K562 (cell line): Measurements from ENCODE around the gene ZEB2. TPM values are rescaled to one million over a fixed set of nuclear protein-coding genes. Genes with fewer than 3 reads are reported as not detected.

Experiments used
- BMI1 ChIP-seq: fragments of 150-350 bp; IDR thresholded peaks from 2 replicates; pipeline ENCODE4 v1.6.1; 2014; ENCODE audit warnings: low read length
- CBX1 ChIP-seq: sonication (generic); IDR thresholded peaks from 2 replicates; pipeline ENCODE4 v1.6.1; 2016; ENCODE audit warnings: antibody characterized with exemption, low read depth, mild to moderate bottlenecking
- CBX3 ChIP-seq, 2 experiments: IDR thresholded peaks; 1 replicate in 1 of 2; 2 replicates in 1 of 2; pipeline ENCODE4 v1.6.1; 2012; ENCODE audit warnings: inconsistent platforms in 2 of 2, low read length in 2 of 2, borderline replicate concordance in 1 of 2, control low read depth in 1 of 2
- CREBBP ChIP-seq: IDR thresholded peaks from one replicate; pipeline ENCODE4 v1.6.1; 2012; ENCODE audit warnings: low read depth, mild to moderate bottlenecking, control low read depth, inconsistent platforms, low read length
- ELF2 ChIP-seq: fragments of 250-450 bp; sonication (Bioruptor Pico); IDR thresholded peaks from 2 replicates; pipeline ENCODE4 v1.5.0; 2021; ENCODE audit warnings: mild to moderate bottlenecking
- FOXJ2 ChIP-seq: fragments of 200-800 bp; sonication (Bioruptor generic); IDR thresholded peaks from 2 replicates; pipeline ENCODE4 v1.6.1; 2016; ENCODE audit warnings: missing genetic modification characterization, missing compliant biosample characterization
- GABPB2 ChIP-seq: fragments of 250-450 bp; sonication (Bioruptor Pico); conservative IDR thresholded peaks from 2 replicates; pipeline ENCODE4 v1.5.1; 2021; ENCODE audit warnings: mild to moderate bottlenecking
- GTF2A2 ChIP-seq: IDR thresholded peaks from 2 replicates; pipeline ENCODE4 v1.6.1; 2016; ENCODE audit warnings: mild to moderate bottlenecking, missing genetic modification characterization, missing compliant biosample characterization
- HMBOX1 ChIP-seq: sonication (generic); IDR thresholded peaks from 2 replicates; pipeline ENCODE4 v1.6.1; 2016
- MTF1 ChIP-seq: fragments of 250-450 bp; sonication (Bioruptor Pico); IDR thresholded peaks from 2 replicates; pipeline ENCODE4 v1.9.0; 2021; ENCODE audit warnings: moderate library complexity, mild to moderate bottlenecking, inconsistent platforms, borderline replicate concordance
- NCOA4 ChIP-seq: fragments of 450-650 bp; IDR thresholded peaks from 2 replicates; pipeline ENCODE4 v1.6.1; 2018; ENCODE audit warnings: mild to moderate bottlenecking; ENCODE audit not compliant: partially characterized antibody
- NEUROD1 ChIP-seq: fragments of 150-350 bp; IDR thresholded peaks from 2 replicates; pipeline ENCODE4 v1.6.1; 2014; ENCODE audit warnings: borderline replicate concordance, low read length, low read depth; ENCODE audit not compliant: partially characterized antibody
- POLR3A ChIP-seq: IDR thresholded peaks from 2 replicates; pipeline ENCODE4 v1.6.1; 2011; ENCODE audit warnings: borderline replicate concordance, mild to moderate bottlenecking, moderate library complexity; ENCODE audit not compliant: insufficient read length, insufficient read depth; ENCODE audit errors: extremely low read depth
- RBM34 ChIP-seq: fragments of 200-400 bp; formaldehyde crosslinking; IDR thresholded peaks from 2 replicates; pipeline ENCODE4 v1.6.1; 2018; ENCODE audit warnings: low read length, borderline replicate concordance; ENCODE audit not compliant: insufficient read depth
- SMAD3 ChIP-seq: fragments of 450-650 bp; formaldehyde crosslinking; conservative IDR thresholded peaks from 2 replicates; pipeline ENCODE4 v1.4.0; 2020; ENCODE audit warnings: mild to moderate bottlenecking
- STAT5A ChIP-seq: IDR thresholded peaks from 2 replicates; pipeline ENCODE4 v1.6.1; 2012; ENCODE audit warnings: low read length, inconsistent platforms, borderline replicate concordance
- TCF3 ChIP-seq: sonication (generic); formaldehyde crosslinking; IDR thresholded peaks from 2 replicates; pipeline ENCODE4 v1.4.0; 2020; ENCODE audit warnings: mild to moderate bottlenecking, missing genetic modification reagents
- TFAP4 ChIP-seq: sonication (generic); formaldehyde crosslinking; IDR thresholded peaks from 2 replicates; pipeline ENCODE4 v1.8.0; 2022; ENCODE audit warnings: missing genetic modification reagents, mild to moderate bottlenecking, moderate library complexity, borderline replicate concordance
- TRIM24 ChIP-seq, 2 experiments: fragments of 450-650 bp; IDR thresholded peaks; 2 replicates each; pipeline ENCODE4 v1.6.1; 2016
- XRCC3 ChIP-seq: fragments of 450-650 bp; IDR thresholded peaks from 2 replicates; pipeline ENCODE4 v1.6.1; 2017; ENCODE audit warnings: mild to moderate bottlenecking, moderate library complexity
- ZNF324 ChIP-seq: fragments of 250-450 bp; sonication (Bioruptor Pico); IDR thresholded peaks from 2 replicates; pipeline ENCODE4 v1.4.0; 2020; ENCODE audit warnings: mild to moderate bottlenecking
- ZNF436 ChIP-seq: fragments of 250-450, 450-650 bp; sonication (Bioruptor Pico); formaldehyde crosslinking; IDR thresholded peaks from 2 replicates; pipeline ENCODE4 v1.7.0; 2020; ENCODE audit warnings: mild to moderate bottlenecking
- polyA plus RNA-seq, 8 experiments: library from polyadenylated mRNA; depleted of rRNA in 4 of 8; stranded (reverse) in 5 of 8; unstranded in 3 of 8; fragments of >200 nt; fragmentation: Nextera tagmentation in 2 of 8; fragmentation: Illumina TruSeq in 1 of 8; extraction: Ambion mirVana in 2 of 8; extraction: Trizol in 1 of 8; gene quantifications; 2 replicates each; pipeline versions ENCODE4 v1.2.1 to v1.2.3, GENCODE V29; 2011 to 2014; ENCODE audit warnings: inconsistent platforms in 1 of 8, missing spikeins in 1 of 8
- total RNA-seq, 7 experiments: library from RNA; depleted of rRNA in 6 of 7; stranded (reverse); fragments of >200 nt in 6 of 7; fragmentation: Illumina TruSeq in 2 of 7; extraction: Trizol in 2 of 7; gene quantifications; 2 replicates each; pipeline versions ENCODE4 v1.2.1 to v1.2.3, GENCODE V29; 2011 to 2021; ENCODE audit warnings: low replicate concordance in 1 of 7
- TF ChIP-seq, protein P1 (sequence below): fragments of 250-450 bp; sonication (Bioruptor Pico); IDR thresholded peaks from 2 replicates; pipeline ENCODE4 v1.5.0; 2020; ENCODE audit warnings: mild to moderate bottlenecking, borderline replicate concordance
- TF ChIP-seq, protein P2 (sequence below): fragments of 250-450 bp; sonication (Bioruptor Pico); IDR thresholded peaks from 2 replicates; pipeline ENCODE4 v1.8.0; 2021; ENCODE audit warnings: mild to moderate bottlenecking, moderate library complexity
- TF ChIP-seq, protein P3 (sequence below), 2 experiments: fragments of 450-650 bp; IDR thresholded peaks; 2 replicates each; pipeline ENCODE4 v1.6.1; 2016

ZEB2 gene
- total and polyA plus RNA-seq, 9 of the 15 experiments (the other 6 are each of a cell fraction or from before 2014, with no cell fraction given) = 15.1 to 113 (median 72.3) TPM

- no peak for TF ChIP-seq CBX1
- TF ChIP-seq MTF1 (CRISPR knock-in tag) = peak; percentile 30; the same call in 1 of the 2 replicates
- TF ChIP-seq CREBBP = no peak
- no peak for TF ChIP-seq TCF3 (CRISPR knock-in tag)
- no peak for TF ChIP-seq STAT5A
- TF ChIP-seq GTF2A2 (tag) = no peak
- no peak for TF ChIP-seq HMBOX1
- TF ChIP-seq NCOA4 = peak; percentile 48
- no peak for TF ChIP-seq FOXJ2 (tag)
- TF ChIP-seq, protein P1, sequence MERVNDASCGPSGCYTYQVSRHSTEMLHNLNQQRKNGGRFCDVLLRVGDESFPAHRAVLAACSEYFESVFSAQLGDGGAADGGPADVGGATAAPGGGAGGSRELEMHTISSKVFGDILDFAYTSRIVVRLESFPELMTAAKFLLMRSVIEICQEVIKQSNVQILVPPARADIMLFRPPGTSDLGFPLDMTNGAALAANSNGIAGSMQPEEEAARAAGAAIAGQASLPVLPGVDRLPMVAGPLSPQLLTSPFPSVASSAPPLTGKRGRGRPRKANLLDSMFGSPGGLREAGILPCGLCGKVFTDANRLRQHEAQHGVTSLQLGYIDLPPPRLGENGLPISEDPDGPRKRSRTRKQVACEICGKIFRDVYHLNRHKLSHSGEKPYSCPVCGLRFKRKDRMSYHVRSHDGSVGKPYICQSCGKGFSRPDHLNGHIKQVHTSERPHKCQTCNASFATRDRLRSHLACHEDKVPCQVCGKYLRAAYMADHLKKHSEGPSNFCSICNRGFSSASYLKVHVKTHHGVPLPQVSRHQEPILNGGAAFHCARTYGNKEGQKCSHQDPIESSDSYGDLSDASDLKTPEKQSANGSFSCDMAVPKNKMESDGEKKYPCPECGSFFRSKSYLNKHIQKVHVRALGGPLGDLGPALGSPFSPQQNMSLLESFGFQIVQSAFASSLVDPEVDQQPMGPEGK = no peak
- TF ChIP-seq SMAD3 (CRISPR knock-in tag) = no peak
- TF ChIP-seq XRCC3 = no peak
- TF ChIP-seq NEUROD1 = no peak
- no peak for TF ChIP-seq GABPB2 (CRISPR knock-in tag)
- TF ChIP-seq TRIM24 (IDR thresholded peaks at IDR 0.05) = no peak
- no peak for TF ChIP-seq CBX3 (IDR thresholded peaks at IDR 0.05; ENCODE audit: borderline replicate concordance in 1 of 2, low read length in 2 of 2)
- TF ChIP-seq ZNF436 (CRISPR knock-in tag) = no peak; the same call in 1 of the 2 replicates
- no peak for TF ChIP-seq TFAP4 (CRISPR knock-in tag)
- no peak for TF ChIP-seq RBM34
- TF ChIP-seq ZNF324 (CRISPR knock-in tag) = no peak
- TF ChIP-seq, protein P2, sequence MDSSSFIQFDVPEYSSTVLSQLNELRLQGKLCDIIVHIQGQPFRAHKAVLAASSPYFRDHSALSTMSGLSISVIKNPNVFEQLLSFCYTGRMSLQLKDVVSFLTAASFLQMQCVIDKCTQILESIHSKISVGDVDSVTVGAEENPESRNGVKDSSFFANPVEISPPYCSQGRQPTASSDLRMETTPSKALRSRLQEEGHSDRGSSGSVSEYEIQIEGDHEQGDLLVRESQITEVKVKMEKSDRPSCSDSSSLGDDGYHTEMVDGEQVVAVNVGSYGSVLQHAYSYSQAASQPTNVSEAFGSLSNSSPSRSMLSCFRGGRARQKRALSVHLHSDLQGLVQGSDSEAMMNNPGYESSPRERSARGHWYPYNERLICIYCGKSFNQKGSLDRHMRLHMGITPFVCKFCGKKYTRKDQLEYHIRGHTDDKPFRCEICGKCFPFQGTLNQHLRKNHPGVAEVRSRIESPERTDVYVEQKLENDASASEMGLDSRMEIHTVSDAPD (CRISPR knock-in tag) = no peak
- no peak for TF ChIP-seq ELF2 (CRISPR knock-in tag)
- no peak for TF ChIP-seq POLR3A
- TF ChIP-seq BMI1 = no peak
- TF ChIP-seq, protein P3, sequence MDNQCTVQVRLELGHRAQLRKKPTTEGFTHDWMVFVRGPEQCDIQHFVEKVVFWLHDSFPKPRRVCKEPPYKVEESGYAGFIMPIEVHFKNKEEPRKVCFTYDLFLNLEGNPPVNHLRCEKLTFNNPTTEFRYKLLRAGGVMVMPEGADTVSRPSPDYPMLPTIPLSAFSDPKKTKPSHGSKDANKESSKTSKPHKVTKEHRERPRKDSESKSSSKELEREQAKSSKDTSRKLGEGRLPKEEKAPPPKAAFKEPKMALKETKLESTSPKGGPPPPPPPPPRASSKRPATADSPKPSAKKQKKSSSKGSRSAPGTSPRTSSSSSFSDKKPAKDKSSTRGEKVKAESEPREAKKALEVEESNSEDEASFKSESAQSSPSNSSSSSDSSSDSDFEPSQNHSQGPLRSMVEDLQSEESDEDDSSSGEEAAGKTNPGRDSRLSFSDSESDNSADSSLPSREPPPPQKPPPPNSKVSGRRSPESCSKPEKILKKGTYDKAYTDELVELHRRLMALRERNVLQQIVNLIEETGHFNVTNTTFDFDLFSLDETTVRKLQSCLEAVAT (IDR thresholded peaks at IDR 0.05) = no peak
These were observed 354 bp downstream of the ZEB2 start (continued) for GRCh38 chr2:144519597-144519933.
